PC-9 (cell line): ENCODE measurements around the gene ST6GALNAC6.

Source experiments
- EZH2 ChIP-seq: fragments of 200-600 bp; sonication (generic); IDR thresholded peaks from 2 replicates; pipeline ENCODE4 v1.8.0; 2017; ENCODE audit warnings: antibody characterized with exemption, low read depth
- TF ChIP-seq, protein P1 (sequence below): fragments of 200-600 bp; sonication (generic); conservative IDR thresholded peaks from 2 replicates; pipeline ENCODE4 v1.6.1; 2017; ENCODE audit warnings: mixed run types, antibody characterized with exemption, mild to moderate bottlenecking, moderate library complexity

DNA sequence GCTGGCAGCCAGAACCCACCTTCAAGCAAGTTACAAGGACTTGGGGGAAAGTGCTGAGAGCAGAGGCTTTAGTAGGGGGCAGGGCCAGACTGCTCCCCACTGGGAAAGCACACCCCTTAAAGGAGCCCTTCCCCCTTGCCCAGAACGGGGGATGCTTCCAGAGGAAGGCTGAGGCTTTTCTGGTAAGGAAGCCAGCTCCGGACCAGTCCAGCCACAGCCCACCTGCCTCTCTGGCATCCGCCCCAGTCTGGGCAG, 42.5 kb upstream of the ST6GALNAC6 start:
- TF ChIP-seq, protein P1, sequence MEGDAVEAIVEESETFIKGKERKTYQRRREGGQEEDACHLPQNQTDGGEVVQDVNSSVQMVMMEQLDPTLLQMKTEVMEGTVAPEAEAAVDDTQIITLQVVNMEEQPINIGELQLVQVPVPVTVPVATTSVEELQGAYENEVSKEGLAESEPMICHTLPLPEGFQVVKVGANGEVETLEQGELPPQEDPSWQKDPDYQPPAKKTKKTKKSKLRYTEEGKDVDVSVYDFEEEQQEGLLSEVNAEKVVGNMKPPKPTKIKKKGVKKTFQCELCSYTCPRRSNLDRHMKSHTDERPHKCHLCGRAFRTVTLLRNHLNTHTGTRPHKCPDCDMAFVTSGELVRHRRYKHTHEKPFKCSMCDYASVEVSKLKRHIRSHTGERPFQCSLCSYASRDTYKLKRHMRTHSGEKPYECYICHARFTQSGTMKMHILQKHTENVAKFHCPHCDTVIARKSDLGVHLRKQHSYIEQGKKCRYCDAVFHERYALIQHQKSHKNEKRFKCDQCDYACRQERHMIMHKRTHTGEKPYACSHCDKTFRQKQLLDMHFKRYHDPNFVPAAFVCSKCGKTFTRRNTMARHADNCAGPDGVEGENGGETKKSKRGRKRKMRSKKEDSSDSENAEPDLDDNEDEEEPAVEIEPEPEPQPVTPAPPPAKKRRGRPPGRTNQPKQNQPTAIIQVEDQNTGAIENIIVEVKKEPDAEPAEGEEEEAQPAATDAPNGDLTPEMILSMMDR = no peak
- TF ChIP-seq EZH2 = no peak
